ENCODE data around the gene CDKL1.

DNA sequence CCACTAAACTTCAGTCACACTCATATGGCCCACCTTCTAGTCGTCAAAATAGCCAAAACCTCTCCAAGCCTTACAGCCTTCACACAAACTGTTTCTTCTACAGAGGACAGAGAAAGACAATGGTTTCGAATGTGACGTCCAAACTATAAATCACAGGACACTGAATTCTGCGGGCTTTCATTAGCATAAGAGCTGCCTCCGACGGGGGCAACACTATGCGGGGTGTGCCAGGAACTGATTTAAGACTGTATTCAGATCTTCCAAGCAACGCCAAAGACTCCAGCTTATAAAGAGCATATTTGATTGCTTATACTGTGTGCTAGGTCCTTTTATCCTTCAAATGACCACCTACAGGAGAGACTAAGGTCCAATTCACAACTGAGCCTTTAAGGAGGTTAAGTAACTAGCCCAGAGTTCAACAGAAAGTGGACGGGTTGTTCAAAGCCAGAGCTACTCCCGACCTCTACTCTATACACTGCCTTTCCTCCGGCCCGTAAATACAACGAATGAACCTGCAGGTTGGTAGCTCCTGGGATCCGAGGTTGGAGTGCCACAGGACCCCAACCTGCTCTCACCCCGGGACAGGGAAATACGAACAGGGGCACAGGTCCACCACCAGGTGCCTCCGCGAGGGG lies 85.2 kb downstream of the CDKL1 start:
- TF ChIP-seq, protein P1, sequence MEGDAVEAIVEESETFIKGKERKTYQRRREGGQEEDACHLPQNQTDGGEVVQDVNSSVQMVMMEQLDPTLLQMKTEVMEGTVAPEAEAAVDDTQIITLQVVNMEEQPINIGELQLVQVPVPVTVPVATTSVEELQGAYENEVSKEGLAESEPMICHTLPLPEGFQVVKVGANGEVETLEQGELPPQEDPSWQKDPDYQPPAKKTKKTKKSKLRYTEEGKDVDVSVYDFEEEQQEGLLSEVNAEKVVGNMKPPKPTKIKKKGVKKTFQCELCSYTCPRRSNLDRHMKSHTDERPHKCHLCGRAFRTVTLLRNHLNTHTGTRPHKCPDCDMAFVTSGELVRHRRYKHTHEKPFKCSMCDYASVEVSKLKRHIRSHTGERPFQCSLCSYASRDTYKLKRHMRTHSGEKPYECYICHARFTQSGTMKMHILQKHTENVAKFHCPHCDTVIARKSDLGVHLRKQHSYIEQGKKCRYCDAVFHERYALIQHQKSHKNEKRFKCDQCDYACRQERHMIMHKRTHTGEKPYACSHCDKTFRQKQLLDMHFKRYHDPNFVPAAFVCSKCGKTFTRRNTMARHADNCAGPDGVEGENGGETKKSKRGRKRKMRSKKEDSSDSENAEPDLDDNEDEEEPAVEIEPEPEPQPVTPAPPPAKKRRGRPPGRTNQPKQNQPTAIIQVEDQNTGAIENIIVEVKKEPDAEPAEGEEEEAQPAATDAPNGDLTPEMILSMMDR (IDR thresholded peaks at IDR 0.05), result peak; percentile 51
- TF ChIP-seq RFX5 (IDR thresholded peaks at IDR 0.05; ENCODE audit: low read length), result no peak
- no peak for TF ChIP-seq TAF1 (IDR thresholded peaks at IDR 0.05; ENCODE audit: borderline replicate concordance, low read depth, low read length)
- TF ChIP-seq RAD21 (IDR thresholded peaks at IDR 0.05; ENCODE audit: low read length), result no peak
- TF ChIP-seq EP300 (IDR thresholded peaks at IDR 0.05; ENCODE audit: borderline replicate concordance in 1 of 2, low read depth in 1 of 2, low read length in 1 of 2), result no peak
- TF ChIP-seq FOXJ3 (CRISPR knock-in tag; IDR thresholded peaks at IDR 0.05), result no peak
- no peak for TF ChIP-seq RCOR1 (IDR thresholded peaks at IDR 0.05; ENCODE audit: low read length)
